ENCODE measurements around the gene PTH1R. TPM values are rescaled to one million over a fixed set of nuclear protein-coding genes. Genes with fewer than 3 reads are reported as not detected.

The PTH1R gene
- polyA plus RNA-seq, 3 donors from 2014 or later: not detected

- H3K4me1 Mint-ChIP-seq: peaks cover 4 to 6% of the 10 kb centered on the region in 2 donors
- peaks cover 9 to 16% (median 14%) of the 10 kb centered on the region in 6 donors for H3K9me3 Mint-ChIP-seq
- peak overlapping the region; percentile 73 to 85 (median 82) for H3K4me3 Mint-ChIP-seq
- H3K36me3 Mint-ChIP-seq: peaks cover 2 to 6% (median 4%) of the 10 kb centered on the region in 3 donors
- DNase-seq: no peak
- H3K27ac Mint-ChIP-seq: peak overlapping the region in 4 of 6 donors; percentile 46 to 85 (median 62)
- H3K27me3 Mint-ChIP-seq (ENCODE audit: low read depth in 3 of 3): peaks cover 2 to 5% (median 2%) of the 10 kb centered on the region in 3 donors
Observed at GRCh38 chr3:46845397-46845859, 32.1 kb upstream of the PTH1R start.

- peak; percentile 79 to 82 (median 82) for DNase-seq
- Mint-ChIP-seq H3K27ac (peak overlapping the region in 4 of 6 donors; percentile 17 to 85 (median 35)), H3K36me3 (peaks cover 0 to 4% (median 4%) of the 10 kb centered on the region in 3 donors), H3K27me3 (ENCODE audit: low read depth in 3 of 3) (peaks cover 2 to 5% (median 2%) of the 10 kb centered on the region in 3 donors), H3K9me3 (peaks cover 5 to 10% (median 9%) of the 10 kb centered on the region in 6 donors), H3K4me1 (peaks cover 4 to 6% of the 10 kb centered on the region in 2 donors), H3K4me3 (peak overlapping the region; percentile 73 to 85 (median 82))
Observed at GRCh38 chr3:46845860-46846623, 31.5 kb upstream of the PTH1R start.

- peaks cover 0 to 3% (median 2%) of the 10 kb centered on the region in 3 donors for H3K27me3 Mint-ChIP-seq (ENCODE audit: low read depth in 3 of 3)
- H3K4me1 Mint-ChIP-seq: peaks cover 4 to 6% of the 10 kb centered on the region in 2 donors
- no peaks in the 10 kb centered on the region for H3K36me3 Mint-ChIP-seq
- no peak for DNase-seq
- H3K9me3 Mint-ChIP-seq: peaks cover 0 to 1% (median under 1%) of the 10 kb centered on the region in 6 donors
- H3K4me3 Mint-ChIP-seq: peak overlapping the region; percentile 73 to 85 (median 82)
- peak overlapping the region in 3 of 6 donors; percentile 34 to 53 (median 49) for H3K27ac Mint-ChIP-seq
Observed at GRCh38 chr3:46846624-46847542, 30.6 kb upstream of the PTH1R start.

GRCh38 chr3:46847744-46848143 is 29.8 kb upstream of the PTH1R start:
- Mint-ChIP-seq H3K27me3 (ENCODE audit: low read depth in 3 of 3) (peaks cover 0 to 3% (median 2%) of the 10 kb centered on the region in 3 donors), H3K36me3 (no peaks in the 10 kb centered on the region), H3K4me3 (peak overlapping the region in 1 of 5 donors; percentile 21), H3K9me3 (no peaks in the 10 kb centered on the region), H3K27ac (no peak overlapping the region), H3K4me1 (peaks cover 4 to 6% of the 10 kb centered on the region in 2 donors)
- DNase-seq: no peak

GRCh38 chr3:46848271-46849044 is 29.1 kb upstream of the PTH1R start:
- Mint-ChIP-seq H3K27ac (peak overlapping the region in 2 of 6 donors; percentile 2 to 21), H3K9me3 (no peaks in the 10 kb centered on the region), H3K4me3 (peak overlapping the region in 2 of 5 donors; percentile 21), H3K4me1 (peaks cover 4 to 6% of the 10 kb centered on the region in 2 donors), H3K27me3 (ENCODE audit: low read depth in 3 of 3) (peaks cover 0 to 2% (median 2%) of the 10 kb centered on the region in 3 donors), H3K36me3 (no peaks in the 10 kb centered on the region)
- DNase-seq: no peak

GRCh38 chr3:46849045-46849631 is 28.4 kb upstream of the PTH1R start:
- peak overlapping the region in 1 of 5 donors; percentile 34 for H3K4me3 Mint-ChIP-seq
- no peak overlapping the region for H3K27ac Mint-ChIP-seq
- H3K4me1 Mint-ChIP-seq: peaks cover 4 to 6% of the 10 kb centered on the region in 2 donors
- no peaks in the 10 kb centered on the region for H3K36me3 Mint-ChIP-seq
- no peak for DNase-seq
- peaks cover 0 to 2% (median 2%) of the 10 kb centered on the region in 3 donors for H3K27me3 Mint-ChIP-seq (ENCODE audit: low read depth in 3 of 3)
- H3K9me3 Mint-ChIP-seq: no peaks in the 10 kb centered on the region

GRCh38 chr3:46849686-46850467 is 27.6 kb upstream of the PTH1R start:
- no peak for DNase-seq
- no peak overlapping the region for H3K4me3 Mint-ChIP-seq
- H3K36me3 Mint-ChIP-seq: no peaks in the 10 kb centered on the region
- peaks cover 4 to 5% of the 10 kb centered on the region in 2 donors for H3K4me1 Mint-ChIP-seq
- H3K27me3 Mint-ChIP-seq (ENCODE audit: low read depth in 3 of 3): peaks cover 2% of the 10 kb centered on the region in 3 donors
- peaks cover 0 to 2% (median 0%) of the 10 kb centered on the region in 6 donors for H3K9me3 Mint-ChIP-seq
- H3K27ac Mint-ChIP-seq: no peak overlapping the region

GRCh38 chr3:46850468-46850779 is 27.1 kb upstream of the PTH1R start:
- Mint-ChIP-seq H3K27ac (no peak overlapping the region), H3K36me3 (no peaks in the 10 kb centered on the region), H3K4me1 (peaks cover 0 to 2% of the 10 kb centered on the region in 2 donors), H3K9me3 (peaks cover 0 to 2% (median 0%) of the 10 kb centered on the region in 6 donors), H3K27me3 (ENCODE audit: low read depth in 3 of 3) (peaks cover 2% of the 10 kb centered on the region in 3 donors), H3K4me3 (no peak overlapping the region)
- DNase-seq: no peak

GRCh38 chr3:46851364-46852333 is 25.9 kb upstream of the PTH1R start:
- Mint-ChIP-seq H3K4me3 (no peak overlapping the region), H3K36me3 (no peaks in the 10 kb centered on the region), H3K4me1 (no peaks in the 10 kb centered on the region), H3K27me3 (ENCODE audit: low read depth in 3 of 3) (peaks cover 2 to 5% (median 2%) of the 10 kb centered on the region in 3 donors), H3K9me3 (peaks cover 0 to 2% (median 0%) of the 10 kb centered on the region in 6 donors), H3K27ac (no peak overlapping the region)
- no peak for DNase-seq

- Mint-ChIP-seq H3K36me3 (no peaks in the 10 kb centered on the region), H3K27me3 (ENCODE audit: low read depth in 3 of 3) (peaks cover 2 to 5% (median 2%) of the 10 kb centered on the region in 3 donors), H3K4me1 (no peaks in the 10 kb centered on the region), H3K4me3 (no peak overlapping the region), H3K9me3 (peaks cover 0 to 2% (median 0%) of the 10 kb centered on the region in 6 donors), H3K27ac (no peak overlapping the region)
- no peak for DNase-seq
Observed at GRCh38 chr3:46852334-46852720, 25.2 kb upstream of the PTH1R start.

- peaks cover 2 to 5% (median 3%) of the 10 kb centered on the region in 3 donors for H3K27me3 Mint-ChIP-seq (ENCODE audit: low read depth in 3 of 3)
- H3K9me3 Mint-ChIP-seq: peaks cover 0 to 2% (median 0%) of the 10 kb centered on the region in 6 donors
- no peaks in the 10 kb centered on the region for H3K36me3 Mint-ChIP-seq
- DNase-seq: no peak
- no peak overlapping the region for H3K4me3 Mint-ChIP-seq
- H3K4me1 Mint-ChIP-seq: no peaks in the 10 kb centered on the region
- H3K27ac Mint-ChIP-seq: no peak overlapping the region
Observed at GRCh38 chr3:46852839-46853355, 24.6 kb upstream of the PTH1R start.
